ENCODE measurements around the gene CD200.

Gene CD200

DNA sequence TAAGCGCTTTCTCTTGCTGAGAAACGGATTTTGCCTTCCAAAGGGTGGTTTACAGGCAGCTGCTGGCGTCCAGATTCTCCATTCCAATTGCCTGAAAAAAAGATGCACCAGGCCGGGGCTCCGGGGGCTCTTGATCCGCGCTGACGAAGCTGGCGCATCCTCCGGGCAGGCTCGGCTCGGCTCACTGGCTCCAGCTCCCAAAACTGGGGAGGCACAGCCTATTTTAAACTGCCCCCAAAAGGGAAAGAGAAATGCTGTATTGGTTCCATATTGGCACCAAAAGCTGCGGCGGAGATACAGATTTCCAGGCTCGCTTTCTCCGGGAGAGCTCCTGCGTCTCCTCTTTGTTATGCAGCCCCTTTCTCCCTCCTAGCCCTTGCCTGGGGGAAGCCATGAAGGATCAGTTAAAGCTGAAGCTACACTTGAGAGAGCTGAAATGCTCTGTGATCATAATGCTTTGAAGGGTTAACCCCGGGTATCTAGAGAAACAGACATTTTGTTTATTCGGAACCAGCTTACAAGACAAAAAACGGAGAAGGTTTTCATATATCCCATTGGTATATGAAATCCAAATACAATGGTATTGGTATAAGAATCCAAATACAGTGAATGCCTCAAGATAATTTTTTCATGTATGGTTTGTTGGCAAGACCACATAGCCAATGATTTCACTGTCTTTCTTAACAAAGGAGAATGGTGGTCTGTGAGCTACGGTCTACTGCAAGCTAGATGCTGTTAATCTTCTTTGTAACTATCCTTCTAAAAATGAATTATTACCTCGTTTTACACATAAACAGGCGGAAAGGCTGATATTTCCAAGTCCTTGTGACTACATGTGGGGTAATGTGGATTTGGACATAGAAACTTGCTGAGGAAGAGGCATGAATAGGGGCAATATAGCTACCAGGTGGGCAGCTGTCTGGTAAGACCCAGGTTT is 693 bp downstream of the CD200 start:
- DNase-seq: no peak

- no peak for DNase-seq
These were observed 1.9 kb downstream of the CD200 start for GRCh38 chr3:112334691-112335433.

- no peak for DNase-seq
These were observed 2.5 kb downstream of the CD200 start for GRCh38 chr3:112335434-112335781.

- no peak for DNase-seq
These were observed 5.2 kb downstream of the CD200 start for GRCh38 chr3:112338021-112338726.

DNA sequence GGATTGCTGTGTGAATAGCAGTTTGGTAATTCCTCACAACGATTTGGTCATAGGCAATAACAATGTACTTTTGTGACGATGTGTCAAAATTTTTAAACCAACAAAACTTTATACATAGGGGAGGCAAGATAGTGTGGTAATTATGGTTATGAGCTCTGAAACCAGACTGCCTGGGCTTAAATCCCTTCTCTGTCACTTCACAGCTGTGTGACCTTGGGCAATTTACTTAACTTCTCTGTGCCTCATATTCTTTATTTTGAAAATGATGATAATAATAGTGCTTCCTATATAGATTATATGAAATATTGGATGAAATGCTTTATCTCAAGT is 5.7 kb downstream of the CD200 start:
- no peak for DNase-seq

GRCh38 chr3:112339134-112339533 is 6.2 kb downstream of the CD200 start:
- no peak for DNase-seq

DNA sequence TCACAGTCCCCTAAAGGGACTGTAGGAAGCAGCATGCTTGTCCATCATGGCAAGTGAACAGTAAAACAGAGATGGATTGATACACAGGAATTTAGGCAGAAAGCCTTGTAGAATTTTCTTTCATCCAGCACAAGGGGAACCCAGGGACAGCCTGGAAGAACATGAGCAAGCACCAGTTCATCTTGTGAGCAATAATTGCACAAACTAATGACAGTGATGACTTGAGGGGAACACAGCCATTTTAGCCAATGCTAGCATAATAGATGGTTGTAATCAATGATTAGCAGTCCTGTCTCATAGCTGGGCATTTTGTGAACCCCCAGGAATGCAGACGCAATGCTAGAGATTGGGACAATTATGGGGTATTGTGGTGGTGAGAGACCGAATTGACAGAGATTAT is 6.7 kb downstream of the CD200 start:
- no peak for DNase-seq

DNA sequence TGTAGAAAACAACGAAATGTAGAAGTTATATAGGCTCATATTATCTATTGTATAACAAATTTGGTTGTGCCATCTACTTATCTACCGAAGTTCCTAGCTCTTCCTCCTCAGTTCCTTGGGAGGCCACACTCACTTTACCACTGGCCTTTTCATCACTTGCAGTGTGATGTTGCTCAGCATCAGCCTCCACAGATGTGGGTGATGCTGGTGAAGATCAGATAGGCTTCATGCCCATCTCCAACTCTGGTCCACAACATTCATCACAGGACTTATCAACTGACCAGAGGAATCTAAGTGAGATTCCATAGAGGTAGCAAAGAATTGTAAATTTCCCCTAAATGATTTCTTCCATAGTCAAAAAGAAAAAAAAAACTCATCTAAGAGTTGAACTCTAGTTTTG is 8.4 kb downstream of the CD200 start:
- DNase-seq: no peak

GRCh38 chr3:112345681-112346080 is 12.7 kb downstream of the CD200 start:
- DNase-seq: no peak

DNA sequence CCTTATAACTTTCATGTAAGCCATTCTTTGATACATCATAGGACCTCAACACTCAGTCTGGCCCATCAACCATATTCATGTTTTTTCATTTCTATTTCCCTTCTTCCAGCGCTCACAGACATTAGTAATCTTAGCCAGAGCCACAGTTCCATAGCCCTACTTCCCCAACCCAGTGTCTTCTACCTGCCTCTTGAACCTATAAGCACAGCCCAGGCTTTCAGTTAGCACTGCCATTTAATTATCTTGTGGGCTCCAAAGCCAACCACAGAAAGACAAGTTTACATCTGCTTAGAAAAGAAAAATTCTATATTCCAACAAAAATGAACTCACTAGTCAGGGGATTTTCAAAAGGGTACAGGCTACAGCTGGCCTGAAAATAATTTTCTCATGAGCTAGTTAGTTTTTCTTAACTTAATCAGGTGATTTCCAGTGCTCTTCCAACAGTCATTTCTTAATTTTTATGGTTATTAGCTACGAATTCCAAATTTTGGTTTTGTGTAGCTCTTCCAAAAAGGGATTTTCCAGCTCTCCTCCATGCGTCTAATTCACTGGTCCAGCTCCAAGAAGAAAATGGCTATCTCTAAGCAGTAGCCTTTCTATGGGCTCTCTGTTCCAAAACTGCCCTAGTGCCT is 13.7 kb downstream of the CD200 start:
- DNase-seq: no peak

DNA sequence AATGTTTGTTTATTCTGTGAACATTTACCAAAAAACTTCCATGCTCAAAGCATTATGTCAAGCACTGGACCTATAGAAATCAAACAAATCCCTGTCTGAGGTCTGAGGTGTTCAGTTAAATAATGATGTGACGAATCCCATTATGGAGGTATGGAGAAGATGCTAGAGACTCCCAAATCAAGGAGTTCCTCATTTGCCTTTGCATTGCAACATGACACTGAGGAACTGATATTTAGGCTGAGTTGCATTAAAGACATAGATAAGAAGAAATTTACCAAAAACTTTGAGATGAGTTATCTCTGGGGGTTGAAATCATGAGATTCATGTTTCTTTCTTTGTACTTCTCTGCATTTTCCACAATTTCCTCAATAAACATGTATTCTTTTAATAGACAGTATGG is 16.0 kb downstream of the CD200 start:
- peak; percentile 47 for DNase-seq

DNA sequence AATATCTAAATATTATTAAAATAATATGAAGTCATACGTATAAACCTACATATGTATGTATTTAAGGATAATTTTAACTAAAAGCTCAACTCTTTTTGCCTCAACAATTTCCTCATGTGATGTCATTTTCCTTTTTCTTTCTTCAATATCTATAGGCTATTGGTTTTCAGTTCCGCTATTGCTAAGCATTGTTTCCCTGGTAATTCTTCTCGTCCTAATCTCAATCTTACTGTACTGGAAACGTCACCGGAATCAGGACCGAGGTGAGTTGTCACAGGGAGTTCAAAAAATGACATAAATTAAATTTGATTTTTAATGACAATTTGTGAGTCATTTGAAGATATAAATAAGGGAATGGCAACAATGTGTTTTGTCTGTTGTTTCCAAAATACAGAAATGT is 16.6 kb downstream of the CD200 start:
- no peak for DNase-seq

DNA sequence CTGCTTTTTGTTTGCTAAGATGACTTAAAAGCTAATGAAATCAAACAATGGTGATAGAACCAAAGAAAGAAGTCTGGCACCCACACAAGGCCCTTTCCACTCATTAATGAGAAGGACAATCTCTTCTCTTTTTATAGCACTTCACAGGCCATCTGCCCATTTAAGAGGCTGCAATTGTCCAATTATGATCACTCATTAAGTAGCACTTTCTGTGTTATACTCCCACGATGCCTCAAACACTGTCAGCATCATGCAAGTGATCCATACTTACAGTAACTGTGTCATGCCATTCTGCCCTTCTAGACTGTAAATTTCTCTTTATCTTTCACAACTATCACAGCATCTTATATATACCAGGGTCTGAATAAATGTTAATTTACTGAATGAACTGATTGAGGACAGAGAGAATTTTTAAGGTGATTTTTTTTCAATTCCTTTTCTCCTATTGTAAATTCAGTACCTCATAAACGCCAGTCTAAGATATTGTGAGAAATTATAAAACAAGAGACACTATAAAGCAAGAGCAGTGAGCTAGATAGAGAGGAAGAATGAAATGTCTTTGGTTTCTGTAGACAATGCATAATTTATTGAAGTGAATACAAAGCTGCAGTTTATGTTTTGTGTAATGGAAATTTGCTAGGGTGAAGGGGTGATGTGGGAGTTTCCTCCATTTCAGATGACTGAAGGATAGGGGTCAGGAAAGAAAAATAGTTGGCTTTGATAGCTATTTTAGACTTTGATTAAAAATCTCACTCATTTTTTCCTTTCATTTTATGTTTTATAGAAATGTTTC is 17.3 kb downstream of the CD200 start:
- no peak for DNase-seq

- DNase-seq: no peak
These were observed 18.1 kb downstream of the CD200 start for GRCh38 chr3:112351036-112351435.

- no peak for DNase-seq
These were observed 18.9 kb downstream of the CD200 start for GRCh38 chr3:112351823-112352222.

DNA sequence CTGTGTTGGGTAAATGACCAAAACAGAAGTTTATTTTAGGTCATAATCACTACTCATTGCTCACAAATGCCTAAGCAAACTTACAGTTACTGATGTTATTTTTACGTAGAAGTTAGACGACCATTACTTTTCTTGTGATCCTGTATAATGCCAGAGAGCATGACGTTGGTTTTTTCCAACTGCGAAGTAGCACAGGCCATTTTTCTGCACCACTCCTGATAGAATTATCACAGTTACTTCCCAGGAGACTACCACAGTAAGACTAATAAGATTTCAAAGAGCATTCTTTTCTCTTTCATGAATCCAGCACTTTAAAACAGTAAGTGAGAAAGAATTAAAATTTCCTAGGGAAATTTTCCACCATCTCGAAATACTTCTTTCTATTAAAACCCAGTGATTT is 19.8 kb downstream of the CD200 start:
- DNase-seq: no peak

DNA sequence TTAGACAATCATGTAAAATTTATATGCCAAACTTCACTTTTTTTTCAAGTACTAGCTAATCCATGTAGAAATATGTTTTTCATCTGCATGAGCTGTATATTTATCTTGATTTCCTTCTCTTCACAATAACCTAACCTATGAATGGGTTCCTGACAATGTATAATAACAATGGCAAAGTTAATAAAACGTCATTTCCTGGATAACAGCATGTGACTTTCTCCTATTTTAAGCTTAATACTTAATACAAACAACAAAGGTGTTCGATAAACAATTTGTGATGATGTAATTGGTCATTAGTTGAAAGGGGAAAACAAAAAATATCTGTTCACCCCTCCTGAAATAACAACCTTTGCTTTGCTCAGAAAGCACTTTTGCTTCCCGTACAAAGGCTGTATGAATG is 20.4 kb downstream of the CD200 start:
- DNase-seq: no peak

- no peak for DNase-seq
These were observed 21.8 kb downstream of the CD200 start for GRCh38 chr3:112354642-112355306.

DNA sequence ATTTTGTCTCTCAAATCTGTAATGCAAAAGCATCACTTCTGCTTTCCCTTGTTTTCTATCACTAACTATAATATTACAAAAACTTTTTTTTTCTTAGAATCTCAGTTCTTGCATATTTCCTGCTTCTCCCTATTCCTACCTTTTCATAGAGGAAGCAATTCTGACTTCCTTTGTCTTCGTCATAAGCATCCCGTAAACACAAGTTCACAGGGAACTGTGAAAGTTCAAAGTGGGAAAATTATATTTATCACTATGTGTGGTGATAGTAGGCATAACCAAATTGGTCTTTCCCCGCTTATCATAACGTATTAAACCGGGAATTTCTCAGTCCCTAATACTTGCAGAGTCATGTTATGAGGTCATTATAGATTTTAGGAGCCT is 22.3 kb downstream of the CD200 start:
- DNase-seq: no peak

GRCh38 chr3:112357930-112358780 is 25.2 kb downstream of the CD200 start:
- peak; percentile 6 for DNase-seq

DNA sequence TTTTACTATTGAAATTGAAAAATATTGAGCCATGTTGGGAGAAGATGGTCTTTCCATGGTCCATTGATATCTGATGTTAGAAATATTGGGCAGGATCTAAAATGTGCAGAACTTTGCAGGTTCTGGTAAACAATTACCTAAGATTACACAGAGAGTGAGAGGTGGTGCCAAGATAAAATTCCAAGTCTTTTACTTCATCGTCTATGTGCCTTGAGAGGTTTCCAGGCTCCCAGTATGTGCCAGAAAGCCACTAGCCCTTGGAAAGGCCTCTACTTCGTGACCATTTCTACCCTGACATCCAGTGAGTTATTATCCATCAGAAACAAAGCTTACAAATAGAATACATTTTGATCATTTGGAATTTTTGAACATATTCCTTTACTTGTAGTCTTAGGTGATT is 27.6 kb downstream of the CD200 start:
- no peak for DNase-seq
